KOPT-K1 (cell line): ENCODE measurements around the gene GP2.
"Not testable (repeated sequence)": the region's sequence is repeated elsewhere in the genome, so short reads cannot be mapped to it uniquely, and the experiment has no call there.

Experiments used
- H3K27ac ChIP-seq: fragments of 200-600 bp; sonication (generic); 2 replicates; pipeline ENCODE4 v1.5.1; 2016; ENCODE audit warnings: antibody characterized with exemption, mild to moderate bottlenecking, low read depth, low read length; ENCODE audit not compliant: poor library complexity, severe bottlenecking
- H3K36me3 ChIP-seq: fragments of 200-600 bp; sonication (generic); 2 replicates; pipeline ENCODE4 v1.5.1; 2017; ENCODE audit warnings: antibody characterized with exemption, mild to moderate bottlenecking, low read length, moderate library complexity; ENCODE audit not compliant: insufficient read depth
- H3K9me3 ChIP-seq: fragments of 200-600 bp; sonication (generic); 2 replicates; pipeline ENCODE4 v1.5.1; 2017; ENCODE audit warnings: antibody characterized with exemption, low read length, mild to moderate bottlenecking; ENCODE audit not compliant: insufficient read depth, poor library complexity, severe bottlenecking

The GP2 gene

GRCh38 chr16:20318006-20318405 lies 9.3 kb downstream of the GP2 start:
- Histone ChIP-seq H3K36me3 (no peaks in the 10 kb centered on the region), H3K27ac (no peak overlapping the region)

GRCh38 chr16:20317117-20317516 lies 10.2 kb downstream of the GP2 start:
- Histone ChIP-seq H3K9me3 (no peaks in the 10 kb centered on the region), H3K27ac (no peak overlapping the region), H3K36me3 (no peaks in the 10 kb centered on the region)

More at GRCh38 chr16:20318006-20318405, 9.3 kb downstream of the GP2 start:
- H3K9me3 ChIP-seq, result no peaks in the 10 kb centered on the region

GRCh38 chr16:20316715-20317114 lies 10.6 kb downstream of the GP2 start:
- Histone ChIP-seq H3K9me3 (no peaks in the 10 kb centered on the region), H3K27ac (no peak overlapping the region), H3K36me3 (no peaks in the 10 kb centered on the region)

GRCh38 chr16:20315764-20316163 lies 11.5 kb downstream of the GP2 start:
- Histone ChIP-seq H3K36me3 (no peaks in the 10 kb centered on the region), H3K9me3 (no peaks in the 10 kb centered on the region), H3K27ac (no peak overlapping the region)

GRCh38 chr16:20314575-20314974 lies 12.7 kb downstream of the GP2 start:
- no peaks in the 10 kb centered on the region for H3K36me3 ChIP-seq
- no peaks in the 10 kb centered on the region for H3K9me3 ChIP-seq
- H3K27ac ChIP-seq, result no peak overlapping the region

- no peaks in the 10 kb centered on the region for H3K9me3 ChIP-seq
- H3K27ac ChIP-seq, result no peak overlapping the region
- H3K36me3 ChIP-seq, result no peaks in the 10 kb centered on the region
Measured at GRCh38 chr16:20313741-20314140, 13.6 kb downstream of the GP2 start.

- H3K27ac ChIP-seq, H3K36me3 ChIP-seq, H3K9me3 ChIP-seq: not testable (repeated sequence)
Measured at GRCh38 chr16:20312536-20313095, 14.7 kb downstream of the GP2 start.

- Histone ChIP-seq H3K9me3 (no peaks in the 10 kb centered on the region), H3K36me3 (no peaks in the 10 kb centered on the region), H3K27ac (no peak overlapping the region)
Measured at GRCh38 chr16:20311548-20311947, 15.8 kb downstream of the GP2 start.

GRCh38 chr16:20310421-20311395 lies 16.6 kb downstream of the GP2 start:
- H3K9me3 ChIP-seq, result no peaks in the 10 kb centered on the region
- H3K36me3 ChIP-seq, result no peaks in the 10 kb centered on the region
- no peak overlapping the region for H3K27ac ChIP-seq

- H3K9me3 ChIP-seq, result no peaks in the 10 kb centered on the region
- H3K36me3 ChIP-seq, result no peaks in the 10 kb centered on the region
- H3K27ac ChIP-seq, result no peak overlapping the region
Measured at GRCh38 chr16:20309786-20310185, 17.5 kb downstream of the GP2 start.

- H3K9me3 ChIP-seq, result no peaks in the 10 kb centered on the region
- H3K27ac ChIP-seq, result no peak overlapping the region
- H3K36me3 ChIP-seq, result no peaks in the 10 kb centered on the region
Measured at GRCh38 chr16:20308801-20309590, 18.3 kb downstream of the GP2 start.

- no peak overlapping the region for H3K27ac ChIP-seq
- no peaks in the 10 kb centered on the region for H3K36me3 ChIP-seq
- no peaks in the 10 kb centered on the region for H3K9me3 ChIP-seq
Measured at GRCh38 chr16:20308266-20308665, 19.0 kb downstream of the GP2 start.

- no peak overlapping the region for H3K27ac ChIP-seq
- no peaks in the 10 kb centered on the region for H3K9me3 ChIP-seq
- H3K36me3 ChIP-seq, result no peaks in the 10 kb centered on the region
Measured at GRCh38 chr16:20307791-20308190, 19.5 kb downstream of the GP2 start.

GRCh38 chr16:20307240-20307671 lies 20.1 kb downstream of the GP2 start:
- Histone ChIP-seq H3K9me3 (no peaks in the 10 kb centered on the region), H3K36me3 (no peaks in the 10 kb centered on the region), H3K27ac (no peak overlapping the region)

- Histone ChIP-seq H3K36me3 (no peaks in the 10 kb centered on the region), H3K9me3 (no peaks in the 10 kb centered on the region), H3K27ac (no peak overlapping the region)
Measured at GRCh38 chr16:20306401-20306800, 20.9 kb downstream of the GP2 start.
